Peyer's patch (tissue), 4 donors: ENCODE results near the gene F11R.

Source experiments
- CTCF ChIP-seq, 6 experiments: fragments of 450-650 bp in 4 of 6; fragments of 200-600 bp in 2 of 6; sonication (generic) in 1 of 6; IDR thresholded peaks; one replicate each; pipeline ENCODE4 v1.5.1; 2017 to 2019; ENCODE audit warnings: antibody characterized with exemption in 6 of 6, mild to moderate bottlenecking in 3 of 6, moderate library complexity in 1 of 6
- POLR2A ChIP-seq, 2 donors: fragments of 450-650 bp; IDR thresholded peaks; one replicate each; pipeline ENCODE4 v1.5.1; 2017; ENCODE audit warnings: antibody characterized with exemption in 2 of 2, mild to moderate bottlenecking in 2 of 2, moderate library complexity in 2 of 2

GRCh38 chr1:161032409-161032808, 11.5 kb upstream of the F11R start:
- TF ChIP-seq CTCF (IDR thresholded peaks at IDR 0.05): no peak
- no peak for TF ChIP-seq POLR2A (IDR thresholded peaks at IDR 0.05)
